Esophagus (tissue), 2 donors: ENCODE measurements around the gene GORAB. TPM values are rescaled to one million over a fixed set of nuclear protein-coding genes. Genes with fewer than 3 reads are reported as not detected.

Source experiments
- H3K27ac ChIP-seq, 2 donors: one replicate each; pipeline ENCODE4 v1.5.1; 2013; ENCODE audit warnings: low read depth in 2 of 2, mild to moderate bottlenecking in 2 of 2, inconsistent platforms in 1 of 2, low read length in 1 of 2, moderate library complexity in 1 of 2
- H3K27me3 ChIP-seq, 2 donors: one replicate each; pipeline ENCODE4 v1.6.1; 2013; ENCODE audit warnings: low read length in 2 of 2, control low read depth in 1 of 2, mild to moderate bottlenecking in 1 of 2; ENCODE audit not compliant: insufficient read depth in 2 of 2, control insufficient read depth in 1 of 2
- H3K36me3 ChIP-seq, 2 donors: one replicate each; pipeline ENCODE4 v1.6.1; 2013; ENCODE audit warnings: low read length in 1 of 2; ENCODE audit not compliant: control insufficient read depth in 2 of 2, insufficient read depth in 2 of 2
- H3K4me1 ChIP-seq, 2 donors: one replicate each; pipeline ENCODE4 v1.6.1; 2013; ENCODE audit warnings: low read length in 1 of 2; ENCODE audit not compliant: control insufficient read depth in 2 of 2, insufficient read depth in 2 of 2
- H3K4me3 ChIP-seq, 2 donors: one replicate each; pipeline ENCODE4 v1.5.1; 2013; ENCODE audit warnings: low read length in 2 of 2, mild to moderate bottlenecking in 2 of 2, low read depth in 1 of 2, moderate library complexity in 1 of 2
- H3K9me3 ChIP-seq, 2 donors: one replicate each; pipeline ENCODE4 v1.6.1; 2013; ENCODE audit warnings: mild to moderate bottlenecking in 2 of 2, low read depth in 1 of 2, low read length in 1 of 2, moderate library complexity in 1 of 2; ENCODE audit not compliant: control insufficient read depth in 2 of 2, insufficient read depth in 1 of 2
- WGBS, 2 donors: extraction: QIAGEN DNeasy Blood & Tissue Kit; methylation state at CpG; one replicate each; pipeline ENCODE4 v1.1.7; 2013; 5-methylcytosine and 5-hydroxymethylcytosine counted together
- polyA plus RNA-seq, 2 donors: library from polyadenylated mRNA; stranded (reverse); fragments of 200-250 nt; gene quantifications; one replicate each; pipeline ENCODE4 v1.2.3, GENCODE V29; 2013
- donor health status: healthy with polysubstance abuse.
- donor health status: Bipolar disorder and iron deficiency.

GORAB gene, protein sequence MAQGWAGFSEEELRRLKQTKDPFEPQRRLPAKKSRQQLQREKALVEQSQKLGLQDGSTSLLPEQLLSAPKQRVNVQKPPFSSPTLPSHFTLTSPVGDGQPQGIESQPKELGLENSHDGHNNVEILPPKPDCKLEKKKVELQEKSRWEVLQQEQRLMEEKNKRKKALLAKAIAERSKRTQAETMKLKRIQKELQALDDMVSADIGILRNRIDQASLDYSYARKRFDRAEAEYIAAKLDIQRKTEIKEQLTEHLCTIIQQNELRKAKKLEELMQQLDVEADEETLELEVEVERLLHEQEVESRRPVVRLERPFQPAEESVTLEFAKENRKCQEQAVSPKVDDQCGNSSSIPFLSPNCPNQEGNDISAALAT
- 1 to 10 TPM; 4.1 to 6.2 TPM for polyA plus RNA-seq

DNA sequence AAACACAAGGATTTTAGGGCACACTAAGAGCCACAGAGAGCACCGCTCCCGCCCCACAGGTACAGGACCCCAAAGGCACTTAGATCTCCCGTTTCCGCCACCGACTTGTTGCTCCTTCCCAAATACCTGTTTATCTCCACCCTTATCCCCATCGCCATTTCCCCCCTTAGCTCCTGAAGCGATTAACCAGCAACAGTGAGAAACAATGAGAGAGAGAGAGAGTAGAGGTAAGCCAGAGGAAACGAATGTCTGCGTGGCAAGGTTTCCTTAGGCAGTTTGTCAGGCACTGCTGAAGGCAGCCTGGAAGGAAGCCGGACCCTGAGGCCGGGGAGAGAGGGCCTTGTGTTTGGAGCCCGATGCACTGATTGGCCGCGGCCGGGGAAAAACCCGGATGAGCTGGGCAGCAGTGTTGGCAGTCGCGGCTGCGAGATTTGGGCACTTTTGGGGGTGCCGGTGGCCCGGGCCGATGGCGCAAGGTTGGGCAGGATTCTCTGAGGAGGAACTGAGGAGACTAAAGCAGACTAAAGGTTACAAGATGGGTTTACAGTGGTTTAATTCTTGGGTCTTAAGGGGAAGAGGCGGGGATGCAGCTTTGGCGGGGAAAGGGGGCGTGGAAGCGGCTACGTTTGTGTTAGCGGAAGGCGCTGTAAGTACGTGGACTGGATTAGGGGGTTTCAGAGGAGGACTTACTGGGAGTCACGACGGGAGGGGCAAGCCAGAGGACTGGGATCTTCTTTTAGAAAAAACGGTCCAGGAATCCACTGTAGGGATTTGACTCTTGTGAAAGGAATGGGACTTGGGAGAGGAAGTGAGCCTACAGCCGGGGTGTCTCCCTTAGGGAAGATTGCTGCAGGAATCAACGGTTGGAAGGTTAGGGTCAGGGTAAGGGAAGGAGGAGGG, at the start of gene GORAB:
TSS of gene GORAB (plus strand) at position 409 of the 900 bp plus-strand sequence. CDS start at position 467, 58 bp downstream.
- Histone ChIP-seq H3K4me3 (peak within 1 kb of the TSS; percentile 70 to 73), H3K27me3 (no peaks in the 10 kb centered on the region), H3K36me3 (no peaks in the 10 kb centered on the region), H3K9me3 (no peaks in the 10 kb centered on the region), H3K4me1 (no peaks in the 10 kb centered on the region), H3K27ac (peak within 1 kb of the TSS; percentile 94 to 95)
- 0% methylated on average over 36 of the region's 36 CpGs for WGBS, 2 donors

DNA sequence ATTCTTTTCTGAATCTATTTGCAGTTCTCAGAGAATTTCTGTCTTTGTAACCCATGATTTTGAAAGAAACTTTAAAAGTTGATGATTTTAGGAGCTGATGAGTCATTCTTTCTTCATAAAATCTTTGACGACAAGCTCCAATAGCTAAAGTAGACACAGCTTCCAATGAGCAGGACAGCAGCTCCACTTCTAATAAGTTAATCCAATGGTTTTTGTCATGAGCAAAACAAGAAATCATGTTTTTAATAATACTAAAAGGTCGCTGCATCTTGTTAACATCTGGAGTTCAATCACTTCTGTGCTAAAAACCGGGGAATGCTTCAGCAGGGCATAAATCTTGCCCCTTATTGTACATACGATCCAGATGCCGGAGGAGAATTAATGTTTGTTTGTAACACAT, 48.9 kb upstream of the GORAB start:
- 66 to 67% methylated on average over 5 of the region's 5 CpGs for WGBS, 2 donors
- Histone ChIP-seq H3K4me3 (no peak overlapping the region), H3K4me1 (no peaks in the 10 kb centered on the region), H3K27ac (no peak overlapping the region), H3K36me3 (no peaks in the 10 kb centered on the region), H3K27me3 (no peaks in the 10 kb centered on the region), H3K9me3 (peaks cover 0 to 2% of the 10 kb centered on the region in 2 donors)

DNA sequence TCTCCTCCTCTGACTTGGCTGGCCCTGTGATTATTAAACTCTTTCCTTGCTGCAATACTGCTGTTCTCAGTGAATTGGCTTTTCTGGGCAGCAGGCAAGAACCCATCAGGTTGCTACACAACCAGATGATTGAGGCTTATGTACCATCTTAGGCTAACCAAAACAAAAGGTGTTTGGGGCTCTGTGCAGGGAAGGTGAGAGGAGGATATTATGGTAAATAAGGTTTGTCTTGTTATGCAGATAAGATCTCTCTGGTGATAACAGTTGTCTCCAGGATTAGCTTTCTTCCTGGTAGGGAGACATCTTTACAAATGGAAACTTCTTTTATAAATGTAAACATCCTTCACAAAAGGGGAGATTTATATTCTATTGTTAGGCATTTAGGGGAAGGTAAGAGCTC, 44.5 kb upstream of the GORAB start:
- Histone ChIP-seq H3K4me3 (no peak overlapping the region), H3K27me3 (no peaks in the 10 kb centered on the region), H3K27ac (no peak overlapping the region), H3K36me3 (no peaks in the 10 kb centered on the region), H3K4me1 (no peaks in the 10 kb centered on the region), H3K9me3 (no peaks in the 10 kb centered on the region)

DNA sequence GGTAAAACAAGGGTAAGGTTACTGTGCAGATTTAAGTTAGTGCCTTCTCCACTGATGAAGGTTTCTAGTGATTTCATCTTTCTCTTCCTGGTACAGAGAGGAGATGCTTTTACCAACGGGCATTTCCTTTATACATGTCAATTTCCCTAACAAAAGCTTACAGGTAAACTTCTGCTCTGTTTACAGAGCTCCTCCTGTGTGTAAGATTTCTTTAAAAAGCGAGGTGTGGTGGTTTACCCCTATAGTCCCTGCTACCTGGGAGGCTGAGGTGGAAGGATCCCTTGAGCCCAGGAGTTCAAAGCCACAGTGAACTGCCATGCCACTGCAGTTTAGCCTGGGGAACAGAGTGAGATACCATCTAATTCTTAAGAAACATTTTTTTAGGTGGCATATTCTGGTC, 40.7 kb upstream of the GORAB start:
- Histone ChIP-seq H3K4me3 (no peak overlapping the region), H3K4me1 (no peaks in the 10 kb centered on the region), H3K36me3 (no peaks in the 10 kb centered on the region), H3K27me3 (no peaks in the 10 kb centered on the region), H3K27ac (no peak overlapping the region), H3K9me3 (no peaks in the 10 kb centered on the region)
- 61 to 66% methylated on average over 2 of the region's 2 CpGs for WGBS, 2 donors

DNA sequence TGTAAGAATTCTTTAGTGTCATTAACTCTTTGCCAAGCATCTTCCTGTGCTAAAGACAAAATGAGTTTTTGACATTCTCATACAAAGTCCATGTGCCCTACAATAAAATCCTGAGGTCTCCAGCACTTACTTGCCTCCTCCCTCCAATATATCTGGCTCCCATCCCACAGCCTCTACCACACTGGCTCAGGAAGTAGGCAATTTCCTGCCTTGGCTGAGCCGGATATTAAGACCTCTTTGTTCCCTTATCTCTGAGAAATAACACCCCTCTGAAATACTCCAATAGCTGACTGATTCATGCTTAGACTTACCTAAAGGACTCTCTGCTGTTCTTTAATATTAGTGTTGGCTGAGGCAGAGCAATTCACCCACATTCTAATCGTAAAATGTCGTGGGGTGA, 37.6 kb upstream of the GORAB start:
- H3K27me3 ChIP-seq: no peaks in the 10 kb centered on the region
- H3K4me3 ChIP-seq: no peak overlapping the region
- H3K27ac ChIP-seq: no peak overlapping the region
- no peaks in the 10 kb centered on the region for H3K4me1 ChIP-seq
- H3K36me3 ChIP-seq: no peaks in the 10 kb centered on the region
- no peaks in the 10 kb centered on the region for H3K9me3 ChIP-seq
- WGBS, 2 donors: 40 to 52% methylated on average over 3 of the region's 3 CpGs

DNA sequence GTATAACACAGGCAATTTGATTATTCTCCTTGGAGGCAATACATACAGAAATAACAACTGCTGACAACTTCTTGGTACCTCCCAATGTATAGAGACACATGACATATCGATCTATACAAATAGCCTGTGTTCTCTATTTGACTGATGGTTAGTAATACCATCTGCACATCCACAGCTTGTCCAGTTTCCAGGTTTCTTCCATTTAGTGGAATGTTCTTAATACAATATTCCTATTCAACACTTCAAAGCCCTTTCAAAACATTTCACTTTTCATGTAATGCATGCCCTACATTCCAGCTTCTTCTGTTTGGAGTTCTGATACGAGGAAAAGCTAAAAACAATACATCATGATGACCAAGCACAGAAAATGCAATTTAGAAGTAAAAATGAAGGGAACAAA, 37.0 kb upstream of the GORAB start:
- no peaks in the 10 kb centered on the region for H3K36me3 ChIP-seq
- H3K4me1 ChIP-seq: no peaks in the 10 kb centered on the region
- no peak overlapping the region for H3K4me3 ChIP-seq
- WGBS, 2 donors: 42 to 50% methylated on average over 2 of the region's 2 CpGs
- no peaks in the 10 kb centered on the region for H3K9me3 ChIP-seq
- H3K27ac ChIP-seq: no peak overlapping the region
- H3K27me3 ChIP-seq: no peaks in the 10 kb centered on the region

DNA sequence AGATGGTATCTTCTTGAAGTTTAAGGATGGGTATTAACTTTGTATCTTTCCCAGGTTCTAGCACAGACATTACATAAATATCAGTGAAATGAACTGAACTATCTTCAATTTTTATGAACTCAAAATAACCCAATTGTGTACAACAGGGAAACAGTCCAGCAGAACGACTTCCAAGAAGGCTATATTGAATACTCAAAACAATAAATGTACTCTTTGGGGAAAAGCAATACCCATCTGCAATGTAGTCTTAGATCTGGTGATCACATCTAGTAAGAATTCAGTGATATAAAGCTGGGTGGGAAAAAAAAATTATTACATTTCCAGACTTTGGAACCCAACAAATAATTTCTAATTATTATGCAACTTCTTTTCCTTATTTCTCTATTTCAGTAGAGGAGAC, 33.1 kb upstream of the GORAB start:
- Histone ChIP-seq H3K27ac (no peak overlapping the region), H3K4me3 (no peak overlapping the region), H3K36me3 (no peaks in the 10 kb centered on the region), H3K27me3 (no peaks in the 10 kb centered on the region), H3K4me1 (no peaks in the 10 kb centered on the region), H3K9me3 (no peaks in the 10 kb centered on the region)
- WGBS, 2 donors: 19 to 30% methylated on average over 1 of the region's 1 CpG

DNA sequence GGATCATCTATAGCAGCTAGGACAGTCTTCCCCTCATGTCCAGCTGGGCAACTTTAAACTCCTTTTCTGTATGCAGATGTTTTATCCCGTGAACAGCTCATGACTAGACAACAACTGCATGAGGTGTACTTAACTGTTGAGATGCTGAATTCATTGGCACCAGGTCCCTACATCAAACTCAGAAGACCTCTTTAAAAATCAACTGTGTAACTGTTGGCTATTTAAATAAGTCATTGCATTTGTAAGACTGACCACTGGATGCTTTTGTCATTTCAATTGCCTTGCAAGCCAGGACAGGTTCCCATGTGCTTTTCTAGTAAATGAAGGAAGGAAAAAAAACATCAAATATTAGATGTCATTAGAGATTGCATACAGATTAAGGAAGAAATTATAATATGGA, 28.3 kb upstream of the GORAB start:
- no peaks in the 10 kb centered on the region for H3K9me3 ChIP-seq
- no peak overlapping the region for H3K4me3 ChIP-seq
- 29 to 35% methylated on average over 1 of the region's 1 CpG for WGBS, 2 donors
- no peaks in the 10 kb centered on the region for H3K36me3 ChIP-seq
- H3K27ac ChIP-seq: no peak overlapping the region
- no peaks in the 10 kb centered on the region for H3K4me1 ChIP-seq
- H3K27me3 ChIP-seq: no peaks in the 10 kb centered on the region

DNA sequence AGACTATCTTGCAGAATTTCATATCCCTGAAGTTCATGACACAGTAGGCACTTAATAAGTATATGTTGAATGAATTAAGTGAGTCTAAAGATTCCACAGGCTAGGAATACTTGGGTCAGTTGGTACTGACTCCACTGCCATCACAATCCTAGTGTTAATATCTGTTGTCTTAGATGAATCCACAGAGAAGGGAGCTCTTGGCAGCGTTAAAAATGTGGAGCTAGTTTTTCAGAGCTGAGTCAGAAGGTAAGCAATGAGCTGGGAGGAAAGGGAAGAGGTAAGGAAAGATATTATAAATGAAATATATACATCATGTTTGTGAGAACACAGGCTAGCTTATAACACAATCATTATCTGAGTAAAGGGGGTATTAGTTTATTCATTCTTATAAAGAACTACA, 21.8 kb upstream of the GORAB start:
- Histone ChIP-seq H3K27me3 (no peaks in the 10 kb centered on the region), H3K4me3 (no peak overlapping the region), H3K4me1 (no peaks in the 10 kb centered on the region), H3K36me3 (no peaks in the 10 kb centered on the region), H3K27ac (no peak overlapping the region), H3K9me3 (no peaks in the 10 kb centered on the region)
- WGBS, 2 donors: 90 to 93% methylated on average over 1 of the region's 1 CpG
